Measurements from ENCODE around the gene TIMP4. TPM values are rescaled to one million over a fixed set of nuclear protein-coding genes. Genes with fewer than 3 reads are reported as not detected.

The TIMP4 gene
- total RNA-seq = 1 to 10 TPM; 1.2 to 8.7 (median 3.6) TPM
- long read RNA-seq, donor 1, transcript TIMP4-201 (5 exons, 1,650 nt) = major isoform, 12 of 13 reads
- long read RNA-seq, donor 1, partial matches to known transcripts = 1 of 13 reads
- long read RNA-seq, donor 1, other reads (novel, unspliced or antisense) = 0 of 13 reads
- long read RNA-seq, donor 2, transcript TIMP4-201 (5 exons, 1,650 nt) = major isoform, 10 of 10 reads
- long read RNA-seq, donor 2, partial matches to known transcripts = 0 of 10 reads
- long read RNA-seq, donor 2, other reads (novel, unspliced or antisense) = 0 of 10 reads

GRCh38 chr3:12158387-12159226 is at the start of gene TIMP4:
Gene TIMP4 (minus strand): TSS chr3:12158912. CDS start chr3:12158840, 72 bp downstream.
- H3K36me3 ChIP-seq (ENCODE audit: low read depth) = no peaks in the 10 kb centered on the region
- no peak within 1 kb of the TSS for H3K4me3 ChIP-seq
- intact Hi-C loops (cut with DNase I, micrococcal nuclease) = no loop called here
- no peaks in the 10 kb centered on the region for H3K9me3 ChIP-seq
- ATAC-seq (peak; percentile 86), DNase-seq (peak; percentile 64 to 75 (median 68))
- no peak for TF ChIP-seq CTCF (IDR thresholded peaks at IDR 0.05)
- peaks cover 9% of the 10 kb centered on the region for H3K4me1 ChIP-seq (ENCODE audit: low read depth)

GRCh38 chr3:12205171-12205570 is 46.5 kb upstream of the TIMP4 start:
- DNase-seq (no peak), ATAC-seq (no peak)
- Histone ChIP-seq H3K9me3 (no peaks in the 10 kb centered on the region), H3K4me3 (no peak overlapping the region), H3K36me3 (ENCODE audit: low read depth) (no peaks in the 10 kb centered on the region), H3K4me1 (ENCODE audit: low read depth) (no peaks in the 10 kb centered on the region)
- intact Hi-C loops (cut with DNase I, micrococcal nuclease) = no loop called here
- no peak for TF ChIP-seq CTCF (IDR thresholded peaks at IDR 0.05)

DNA sequence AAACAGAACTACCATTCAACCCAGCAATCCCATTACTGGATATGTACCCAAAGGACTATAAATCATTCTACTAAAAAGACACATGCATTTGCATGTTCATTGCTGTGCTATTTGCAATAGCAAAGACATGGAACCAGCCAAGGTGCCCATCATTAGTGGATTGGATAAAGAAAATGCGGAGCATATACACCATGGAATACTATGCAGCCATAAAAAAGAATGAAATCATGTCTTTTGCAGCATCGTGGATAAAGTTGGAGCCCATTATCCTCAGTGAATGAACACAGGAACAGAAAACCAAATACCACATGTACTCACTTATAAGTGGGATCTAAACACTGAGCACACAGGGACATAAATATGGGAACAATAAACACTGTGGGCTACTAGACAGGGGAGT is 43.1 kb upstream of the TIMP4 start:
- H3K4me1 ChIP-seq (ENCODE audit: low read depth) = no peaks in the 10 kb centered on the region
- no peaks in the 10 kb centered on the region for H3K36me3 ChIP-seq (ENCODE audit: low read depth)
- no peak for TF ChIP-seq CTCF (IDR thresholded peaks at IDR 0.05)
- no peak overlapping the region for H3K4me3 ChIP-seq
- ATAC-seq = no peak
- intact Hi-C loops (cut with DNase I, micrococcal nuclease) = no loop called here
- no peak for DNase-seq
- no peaks in the 10 kb centered on the region for H3K9me3 ChIP-seq

- H3K4me3 ChIP-seq = no peak overlapping the region
- intact Hi-C loops (cut with DNase I, micrococcal nuclease) = no loop called here
- no peak for DNase-seq
- no peaks in the 10 kb centered on the region for H3K9me3 ChIP-seq
- H3K4me1 ChIP-seq (ENCODE audit: low read depth) = peaks cover 25% of the 10 kb centered on the region
- no peaks in the 10 kb centered on the region for H3K36me3 ChIP-seq (ENCODE audit: low read depth)
- no peak for ATAC-seq
- no peak for TF ChIP-seq CTCF (IDR thresholded peaks at IDR 0.05)
Observed at GRCh38 chr3:12198301-12198700, 39.6 kb upstream of the TIMP4 start.

DNA sequence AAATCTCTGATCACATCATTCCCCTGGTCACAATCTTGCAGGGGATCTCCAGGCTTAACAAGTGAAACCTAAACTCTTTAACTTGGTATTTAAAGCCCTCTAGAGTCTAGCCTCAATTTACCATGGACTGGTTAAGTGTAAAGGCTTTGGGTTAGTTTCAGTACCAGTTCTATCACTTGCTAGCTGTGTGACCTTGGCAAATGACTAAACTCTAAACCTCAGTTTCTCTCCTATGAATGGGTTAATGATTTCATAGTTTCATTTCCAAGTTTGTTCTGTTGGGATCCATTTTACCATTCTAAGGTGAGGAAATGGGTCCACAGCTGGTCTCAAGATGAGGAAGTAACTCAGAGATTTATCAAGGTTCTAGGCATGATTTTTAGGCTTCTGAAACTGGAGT is 38.8 kb upstream of the TIMP4 start:
- TF ChIP-seq CTCF (IDR thresholded peaks at IDR 0.05) = no peak
- no peaks in the 10 kb centered on the region for H3K36me3 ChIP-seq (ENCODE audit: low read depth)
- DNase-seq (no peak), ATAC-seq (no peak)
- intact Hi-C loops (cut with DNase I, micrococcal nuclease) = no loop called here
- no peak overlapping the region for H3K4me3 ChIP-seq
- no peaks in the 10 kb centered on the region for H3K9me3 ChIP-seq
- H3K4me1 ChIP-seq (ENCODE audit: low read depth) = peaks cover 32% of the 10 kb centered on the region

All from mucosa of descending colon (tissue), 3 donors.